HG02885 (cell line): ENCODE data around the gene ART5.

Experiments
- ATAC-seq: cut with Tn5 transposase; IDR thresholded peaks from one replicate; pipeline ENCODE4 v1.9.1; 2021; ENCODE audit warnings: mild to moderate bottlenecking; ENCODE audit not compliant: unreplicated experiment, poor library complexity

Gene ART5, protein sequence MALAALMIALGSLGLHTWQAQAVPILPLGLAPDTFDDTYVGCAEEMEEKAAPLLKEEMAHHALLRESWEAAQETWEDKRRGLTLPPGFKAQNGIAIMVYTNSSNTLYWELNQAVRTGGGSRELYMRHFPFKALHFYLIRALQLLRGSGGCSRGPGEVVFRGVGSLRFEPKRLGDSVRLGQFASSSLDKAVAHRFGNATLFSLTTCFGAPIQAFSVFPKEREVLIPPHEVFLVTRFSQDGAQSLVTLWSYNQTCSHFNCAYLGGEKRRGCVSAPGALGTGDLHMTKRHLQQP

GRCh38 chr11:3641701-3642070, at the start of gene ART5:
ART5 (minus strand) TSS chr11:3641992; CDS start chr11:3641862, 130 bp downstream.
- ATAC-seq, result no peak

DNA sequence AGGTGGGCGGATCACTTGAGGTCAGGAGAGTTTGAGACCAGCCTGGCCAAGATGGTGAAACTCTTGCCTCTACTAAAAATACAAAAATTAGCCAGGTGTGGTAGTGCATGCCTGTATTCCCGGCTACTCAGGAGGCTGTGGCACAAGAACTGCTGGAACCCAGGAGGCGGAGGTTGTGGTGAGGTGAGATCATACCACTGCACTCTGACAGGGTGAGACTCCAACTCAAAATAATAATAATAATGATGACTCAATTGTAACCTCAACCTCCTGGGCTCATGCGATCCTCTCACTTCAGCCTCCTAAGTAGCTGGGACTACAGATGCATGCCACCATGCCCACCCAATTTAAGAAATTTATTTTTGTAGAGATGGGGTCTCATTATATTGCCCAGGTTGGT, 45.0 kb upstream of the ART5 start:
- no peak for ATAC-seq

DNA sequence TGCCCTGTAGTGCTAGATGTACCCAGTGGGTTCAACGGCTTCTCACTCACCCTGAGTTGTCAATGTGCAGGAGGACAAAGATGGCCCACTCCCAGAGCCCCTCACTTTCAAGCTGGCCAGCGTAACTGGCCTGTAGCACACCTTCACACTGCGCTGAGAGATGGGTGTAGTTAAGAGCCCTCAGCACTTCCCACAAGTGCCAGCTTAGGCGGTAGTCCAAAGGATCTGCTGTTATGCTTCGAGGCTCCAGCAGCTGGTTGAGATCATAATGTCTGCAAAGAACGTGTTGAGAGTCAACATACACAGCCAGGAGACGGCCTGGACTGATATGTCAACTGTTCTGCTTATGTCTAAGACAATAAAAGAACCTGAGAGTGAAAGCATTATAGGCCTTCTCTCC, 44.1 kb upstream of the ART5 start:
- ATAC-seq, result no peak

DNA sequence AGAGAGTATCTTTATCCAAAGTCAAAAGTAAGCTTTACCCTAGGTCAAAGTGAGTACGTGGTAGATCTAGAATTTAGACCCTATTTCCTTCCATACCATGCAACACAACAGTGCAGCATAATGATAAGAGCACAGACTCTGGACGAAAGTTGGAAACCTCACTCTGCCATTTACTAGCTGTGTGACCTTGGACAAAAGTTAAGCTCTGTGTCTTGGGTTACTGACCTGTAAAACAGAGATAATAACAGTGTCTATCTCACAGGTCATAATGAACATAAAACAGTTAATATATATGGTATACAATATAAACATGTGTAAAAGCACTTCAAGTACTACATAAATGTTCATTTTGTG, 43.0 kb upstream of the ART5 start:
- ATAC-seq, result no peak

GRCh38 chr11:3684129-3684818, 42.5 kb upstream of the ART5 start:
- ATAC-seq, result no peak

GRCh38 chr11:3683039-3683438, 41.2 kb upstream of the ART5 start:
- ATAC-seq, result no peak

- ATAC-seq, result no peak
These were observed 37.3 kb upstream of the ART5 start for GRCh38 chr11:3679077-3679476.

GRCh38 chr11:3675971-3676370, 34.2 kb upstream of the ART5 start:
- ATAC-seq, result no peak

GRCh38 chr11:3674189-3674588, 32.4 kb upstream of the ART5 start:
- no peak for ATAC-seq

DNA sequence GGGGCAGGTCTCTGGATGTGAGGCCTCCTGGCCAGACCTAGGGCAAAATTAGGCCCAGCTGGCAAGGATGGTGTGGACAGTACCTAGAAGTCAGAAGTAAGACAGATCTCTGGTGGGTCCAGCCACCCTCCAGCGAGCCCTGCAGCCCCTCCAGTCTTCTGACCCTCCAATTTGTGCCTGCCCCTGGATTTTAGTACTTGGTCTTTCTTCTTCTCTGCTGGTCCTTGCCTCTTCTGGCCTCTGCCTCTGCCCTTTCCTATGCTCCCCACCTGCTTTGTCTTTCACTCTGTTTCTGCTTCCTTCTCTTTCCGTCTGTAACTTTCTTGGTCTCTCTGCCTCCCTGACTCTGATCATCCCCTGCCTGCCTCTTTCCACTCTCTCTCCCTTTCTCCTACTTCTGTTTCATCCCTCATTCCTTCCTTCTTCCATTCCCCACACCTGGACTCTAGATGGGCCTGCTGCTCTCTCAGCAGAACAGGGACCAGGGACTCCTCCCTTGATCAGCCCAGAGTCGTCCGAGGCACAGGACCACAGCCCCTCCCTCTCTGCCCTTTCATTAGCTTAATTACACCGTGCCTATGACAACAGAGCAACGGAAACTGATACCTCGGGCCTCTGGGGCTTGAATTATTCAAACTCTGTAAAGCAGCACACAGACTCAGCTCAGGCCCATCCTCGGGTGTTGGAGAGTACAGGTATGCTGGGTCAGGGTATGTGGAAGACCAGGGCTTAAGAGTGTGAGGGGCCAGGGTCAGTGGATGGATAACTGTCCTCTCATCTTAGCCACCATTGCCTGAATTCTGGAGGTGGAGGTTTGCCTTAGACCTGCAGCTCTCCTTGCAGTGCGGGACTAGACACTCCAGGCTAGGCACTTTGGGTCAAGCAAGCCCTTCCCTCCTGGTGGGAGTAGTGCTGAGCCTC, 29.8 kb upstream of the ART5 start, which contains the start of gene CHRNA10:
TSS of gene CHRNA10 (minus strand) at position 51 of the 921 bp plus-strand sequence. CDS start 72 bp downstream, outside the sequence.
- ATAC-seq, result no peak

DNA sequence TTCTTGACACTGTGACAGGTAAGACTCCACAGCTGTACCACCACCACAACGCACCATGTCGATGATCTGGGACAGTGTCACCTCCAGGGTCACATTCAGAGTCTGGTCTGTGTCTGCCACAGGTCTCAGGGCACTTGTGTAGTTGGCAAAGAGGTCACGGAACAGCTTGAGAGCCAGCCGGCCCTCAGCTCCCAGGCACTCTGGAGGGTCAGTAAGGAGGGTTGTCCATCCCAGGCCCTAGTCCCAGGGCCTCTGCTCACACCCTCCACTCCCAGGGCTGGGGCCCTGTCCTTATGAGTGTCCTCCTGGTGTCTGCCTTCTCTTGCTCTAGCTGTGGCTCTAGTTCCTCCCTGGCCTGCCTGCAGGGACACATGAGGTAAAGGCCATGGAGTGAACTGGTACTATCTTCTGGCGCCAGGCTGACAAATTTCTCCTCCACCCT, 28.0 kb upstream of the ART5 start:
- ATAC-seq, result no peak

DNA sequence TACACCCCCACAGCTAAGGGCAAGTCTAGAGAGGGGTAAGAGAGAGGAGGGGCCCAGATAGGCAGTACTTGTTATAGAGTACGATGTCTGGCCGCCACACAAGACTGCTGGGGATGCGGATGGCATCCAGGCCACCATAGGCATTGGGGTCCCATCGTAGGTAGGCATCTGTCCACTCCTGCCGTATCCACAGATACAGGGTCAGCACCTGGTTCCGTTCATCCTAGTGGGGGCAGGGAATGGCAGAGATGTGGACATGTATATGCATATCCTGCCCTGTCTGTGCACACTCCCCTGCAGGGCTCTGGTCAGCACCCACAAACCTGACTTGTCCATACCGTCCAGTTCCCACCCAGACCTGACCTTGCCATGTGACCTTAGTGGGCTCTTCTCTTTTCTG, 27.3 kb upstream of the ART5 start:
- no peak for ATAC-seq

DNA sequence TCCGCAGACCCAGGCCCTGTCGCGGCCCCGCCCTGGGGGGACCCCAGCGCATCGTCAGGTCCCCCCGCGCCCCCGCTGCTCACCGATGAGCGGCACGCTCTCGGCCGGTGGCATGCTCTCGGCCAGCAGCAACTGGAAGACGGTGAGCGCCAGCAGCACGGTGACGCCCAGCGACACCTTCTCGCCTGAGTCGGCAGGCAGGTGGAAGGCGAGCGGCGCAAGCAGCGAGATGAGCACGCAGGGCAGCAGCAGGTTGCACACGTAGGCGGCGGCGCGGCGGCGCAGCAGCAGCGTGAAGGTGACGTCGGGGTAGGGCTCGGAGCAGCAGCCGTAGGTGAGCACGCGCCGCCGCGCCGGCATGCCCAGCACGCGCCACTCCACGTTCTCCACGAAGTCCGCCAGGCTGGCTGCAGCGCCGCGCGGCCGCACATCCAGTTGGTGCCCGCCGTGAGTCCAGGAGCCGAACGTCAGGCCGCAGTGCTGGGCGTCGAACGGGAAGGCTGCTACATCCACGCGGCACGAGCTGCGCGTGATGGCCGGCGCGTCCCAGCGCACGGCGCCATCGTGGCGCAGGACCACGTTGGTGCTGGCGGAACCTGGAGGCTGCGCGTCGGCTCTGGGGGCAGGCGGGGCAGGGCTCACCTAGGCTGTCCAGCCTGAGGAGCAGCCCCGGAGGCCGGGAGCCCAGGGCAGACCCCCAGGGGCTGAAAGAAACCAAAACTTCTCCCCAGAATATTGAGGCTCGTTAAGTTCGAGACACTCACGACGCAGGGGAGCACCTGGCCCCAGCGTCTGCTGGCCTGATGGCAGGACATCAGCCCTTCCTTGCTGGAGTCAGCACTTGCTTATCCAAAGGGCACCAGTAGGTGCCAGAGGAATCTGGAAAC, 25.6 kb upstream of the ART5 start:
- ATAC-seq, result no peak

- ATAC-seq, result no peak
These were observed 24.3 kb upstream of the ART5 start for GRCh38 chr11:3666023-3666530.

DNA sequence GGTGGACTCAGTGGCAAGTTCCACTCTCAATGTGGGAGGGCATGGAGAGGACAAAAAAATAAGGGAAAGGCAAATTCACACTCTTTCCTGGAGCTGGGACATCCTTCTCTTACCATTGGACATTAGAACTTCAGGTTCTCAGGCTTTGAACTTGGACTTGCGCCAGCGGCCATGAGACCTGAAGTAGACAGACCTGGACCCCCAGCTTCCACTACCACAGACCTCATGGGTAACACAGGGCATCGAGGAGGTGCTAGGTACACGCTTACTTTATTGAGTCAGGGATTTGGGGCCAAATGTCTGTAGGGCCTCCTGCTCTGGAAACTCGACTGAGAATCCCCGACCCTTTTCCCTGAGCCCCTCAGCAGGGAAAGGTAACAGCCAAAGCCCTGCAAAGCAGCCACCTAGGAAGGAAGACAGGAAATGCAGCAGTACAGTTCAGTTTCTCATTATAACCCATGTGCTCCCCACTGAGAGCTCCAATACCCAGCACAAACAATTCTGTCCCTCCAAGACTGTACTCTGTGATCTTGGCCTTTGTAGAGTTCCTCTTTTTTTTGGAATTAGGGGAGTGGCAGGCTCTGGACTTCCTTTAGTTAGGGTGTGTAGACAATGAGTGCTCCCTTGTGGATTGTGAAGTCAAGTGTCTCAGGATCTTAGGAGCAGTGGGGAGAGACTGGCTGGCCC, 23.7 kb upstream of the ART5 start:
- ATAC-seq, result no peak

DNA sequence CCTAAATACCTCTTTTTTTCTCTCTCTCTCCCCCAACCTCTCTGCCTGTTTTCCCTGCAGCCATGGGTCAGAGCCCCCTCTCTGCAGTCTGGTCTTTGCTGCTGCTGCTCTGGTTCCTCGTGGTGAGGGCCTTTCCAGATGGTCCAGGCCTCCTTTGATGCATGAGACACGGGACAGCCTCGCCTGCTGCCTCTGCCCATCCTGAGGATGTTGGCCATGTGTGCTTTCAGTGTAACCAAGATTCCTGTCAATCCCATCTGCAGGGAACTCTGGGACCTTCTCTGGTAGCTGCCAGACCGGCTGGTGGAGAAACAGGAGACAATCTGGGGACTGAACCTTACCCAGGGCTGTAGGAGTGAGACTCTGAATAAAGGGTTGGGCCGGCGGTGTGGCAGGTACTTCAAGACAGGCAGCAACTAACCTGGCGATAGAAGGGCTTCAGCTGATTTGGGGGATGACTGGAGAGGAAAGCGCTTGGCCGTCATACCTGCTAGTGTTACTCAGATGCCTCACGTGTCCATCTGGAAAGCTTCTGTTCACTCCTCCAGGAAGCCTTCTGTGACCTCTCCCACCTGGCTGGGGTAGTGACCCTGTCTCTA, 22.3 kb upstream of the ART5 start:
- ATAC-seq, result no peak

DNA sequence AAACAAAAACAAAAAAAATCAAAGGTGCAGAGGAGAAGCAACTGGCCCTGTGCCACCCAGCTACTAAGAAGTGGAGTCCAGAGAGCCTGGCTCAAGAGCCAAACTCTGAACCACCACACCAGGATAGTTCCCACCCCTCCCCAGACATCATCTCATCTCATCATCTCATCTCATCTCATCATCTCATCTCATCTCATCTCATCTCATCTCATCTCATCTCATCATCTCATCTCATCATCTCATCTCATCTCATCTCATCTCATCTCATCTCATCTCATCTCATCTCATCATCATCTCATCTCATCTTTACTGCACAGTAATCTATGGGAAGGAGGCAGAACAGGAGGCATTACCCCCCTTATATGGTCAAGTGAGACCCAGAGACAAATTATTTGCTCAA, 21.1 kb upstream of the ART5 start:
- ATAC-seq, result no peak

GRCh38 chr11:3660960-3661359, 19.2 kb upstream of the ART5 start:
- ATAC-seq, result no peak
